Endothelial cell (in vitro differentiated cells): ENCODE measurements around the gene KLK12. TPM values are rescaled to one million over a fixed set of nuclear protein-coding genes. Genes with fewer than 3 reads are reported as not detected.

Source experiments
- DNase-seq: peaks from one replicate; pipeline ENCODE4 v3.0.0; 2021; ENCODE audit warnings: low spot score
- H3K27ac Mint-ChIP-seq: one replicate; pipeline ENCODE4 v1.8.0; 2021; ENCODE audit warnings: mixed read lengths, inconsistent platforms; ENCODE audit not compliant: unreplicated experiment
- H3K27me3 Mint-ChIP-seq: one replicate; pipeline ENCODE4 v1.8.0; 2021; ENCODE audit warnings: mild to moderate bottlenecking, moderate library complexity, mixed read lengths, inconsistent platforms; ENCODE audit not compliant: unreplicated experiment
- H3K36me3 Mint-ChIP-seq: one replicate; pipeline ENCODE4 v1.8.0; 2021; ENCODE audit warnings: mild to moderate bottlenecking, low read depth, mixed read lengths, inconsistent platforms; ENCODE audit not compliant: unreplicated experiment
- H3K4me1 Mint-ChIP-seq: one replicate; pipeline ENCODE4 v1.8.0; 2021; ENCODE audit warnings: mild to moderate bottlenecking, mixed read lengths, inconsistent platforms; ENCODE audit not compliant: unreplicated experiment
- H3K4me3 Mint-ChIP-seq: one replicate; pipeline ENCODE4 v1.8.0; 2021; ENCODE audit warnings: mild to moderate bottlenecking, mixed read lengths, inconsistent platforms; ENCODE audit not compliant: unreplicated experiment
- H3K9me3 Mint-ChIP-seq: one replicate; pipeline ENCODE4 v1.8.0; 2021; ENCODE audit warnings: mixed read lengths, inconsistent platforms; ENCODE audit not compliant: unreplicated experiment
- total RNA-seq: library from RNA; stranded (reverse); fragmentation: NEBNext Ultra II Directional; extraction: Animal tissue kit (Norgen Biotek cat#: 25700); gene quantifications from one replicate; pipeline ENCODE4 v1.2.1, GENCODE V29; 2021; ENCODE audit not compliant: unreplicated experiment
- TF ChIP-seq, protein P1 (sequence below): fragments of 200-600 bp; sonication (generic); IDR thresholded peaks from one replicate; pipeline ENCODE4 v1.5.0; 2021; ENCODE audit warnings: antibody characterized with exemption; ENCODE audit not compliant: unreplicated experiment

Gene KLK12
- total RNA-seq, 1 donor from 2014 or later, result not detected

DNA sequence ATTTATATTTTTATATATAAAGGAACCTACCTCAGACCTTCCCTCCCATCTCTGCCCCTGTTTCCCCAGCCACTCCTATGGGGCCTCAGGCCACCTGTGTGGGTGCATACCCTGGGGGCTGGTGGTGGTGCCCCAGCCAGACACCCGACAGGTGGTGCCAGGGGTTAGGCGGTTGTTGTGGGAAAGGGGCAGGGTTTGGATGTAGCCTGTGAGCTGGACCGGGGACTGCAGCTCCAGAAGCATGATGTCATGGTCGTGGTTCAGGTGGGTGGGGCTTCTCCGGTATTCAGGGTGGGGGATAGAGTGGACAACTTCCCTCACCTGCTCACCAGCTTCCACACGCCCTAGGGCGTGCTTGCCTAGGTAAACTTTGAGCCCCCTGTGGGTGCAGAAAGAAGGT is 24.9 kb upstream of the KLK12 start:
- H3K4me1 Mint-ChIP-seq, result no peaks in the 10 kb centered on the region
- TF ChIP-seq, protein P1, sequence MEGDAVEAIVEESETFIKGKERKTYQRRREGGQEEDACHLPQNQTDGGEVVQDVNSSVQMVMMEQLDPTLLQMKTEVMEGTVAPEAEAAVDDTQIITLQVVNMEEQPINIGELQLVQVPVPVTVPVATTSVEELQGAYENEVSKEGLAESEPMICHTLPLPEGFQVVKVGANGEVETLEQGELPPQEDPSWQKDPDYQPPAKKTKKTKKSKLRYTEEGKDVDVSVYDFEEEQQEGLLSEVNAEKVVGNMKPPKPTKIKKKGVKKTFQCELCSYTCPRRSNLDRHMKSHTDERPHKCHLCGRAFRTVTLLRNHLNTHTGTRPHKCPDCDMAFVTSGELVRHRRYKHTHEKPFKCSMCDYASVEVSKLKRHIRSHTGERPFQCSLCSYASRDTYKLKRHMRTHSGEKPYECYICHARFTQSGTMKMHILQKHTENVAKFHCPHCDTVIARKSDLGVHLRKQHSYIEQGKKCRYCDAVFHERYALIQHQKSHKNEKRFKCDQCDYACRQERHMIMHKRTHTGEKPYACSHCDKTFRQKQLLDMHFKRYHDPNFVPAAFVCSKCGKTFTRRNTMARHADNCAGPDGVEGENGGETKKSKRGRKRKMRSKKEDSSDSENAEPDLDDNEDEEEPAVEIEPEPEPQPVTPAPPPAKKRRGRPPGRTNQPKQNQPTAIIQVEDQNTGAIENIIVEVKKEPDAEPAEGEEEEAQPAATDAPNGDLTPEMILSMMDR, result no peak
- no peak overlapping the region for H3K4me3 Mint-ChIP-seq
- no peaks in the 10 kb centered on the region for H3K36me3 Mint-ChIP-seq
- no peak for DNase-seq
- peaks cover 8% of the 10 kb centered on the region for H3K27me3 Mint-ChIP-seq
- H3K9me3 Mint-ChIP-seq, result no peaks in the 10 kb centered on the region
- H3K27ac Mint-ChIP-seq, result no peak overlapping the region

DNA sequence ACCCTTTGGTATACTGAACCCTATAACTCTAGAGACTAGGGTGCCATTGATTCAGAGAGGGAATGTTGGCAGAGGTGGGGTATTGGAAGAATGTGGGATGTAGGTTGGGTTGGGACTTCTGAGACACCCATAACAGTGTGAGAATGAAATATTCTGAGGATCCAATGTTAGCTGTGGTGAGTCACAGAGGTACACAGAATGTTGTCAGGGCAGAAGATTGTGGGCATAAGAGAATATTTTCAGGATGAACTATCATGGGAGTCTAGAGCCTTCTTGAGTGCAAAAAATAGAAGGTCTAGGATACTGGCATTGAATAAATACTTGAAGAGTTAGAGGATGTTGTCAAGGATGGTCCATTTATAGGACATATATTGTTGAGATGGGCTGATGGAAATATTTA is 21.1 kb upstream of the KLK12 start:
- TF ChIP-seq, protein P1, result no peak
- no peaks in the 10 kb centered on the region for H3K36me3 Mint-ChIP-seq

GRCh38 chr19:51047031-51047335 is 12.2 kb upstream of the KLK12 start:
- TF ChIP-seq, protein P1, result no peak
- Mint-ChIP-seq H3K27me3 (peaks cover 6% of the 10 kb centered on the region), H3K27ac (peak overlapping the region; percentile 94), H3K9me3 (no peaks in the 10 kb centered on the region), H3K4me3 (no peak overlapping the region), H3K36me3 (no peaks in the 10 kb centered on the region), H3K4me1 (peaks cover 16% of the 10 kb centered on the region)
- no peak for DNase-seq

More for the DNA sequence above, 21.1 kb upstream of the KLK12 start:
- no peak for DNase-seq
- Mint-ChIP-seq H3K4me3 (no peak overlapping the region), H3K9me3 (no peaks in the 10 kb centered on the region), H3K27me3 (peaks cover 6% of the 10 kb centered on the region), H3K4me1 (no peaks in the 10 kb centered on the region), H3K27ac (no peak overlapping the region)

DNA sequence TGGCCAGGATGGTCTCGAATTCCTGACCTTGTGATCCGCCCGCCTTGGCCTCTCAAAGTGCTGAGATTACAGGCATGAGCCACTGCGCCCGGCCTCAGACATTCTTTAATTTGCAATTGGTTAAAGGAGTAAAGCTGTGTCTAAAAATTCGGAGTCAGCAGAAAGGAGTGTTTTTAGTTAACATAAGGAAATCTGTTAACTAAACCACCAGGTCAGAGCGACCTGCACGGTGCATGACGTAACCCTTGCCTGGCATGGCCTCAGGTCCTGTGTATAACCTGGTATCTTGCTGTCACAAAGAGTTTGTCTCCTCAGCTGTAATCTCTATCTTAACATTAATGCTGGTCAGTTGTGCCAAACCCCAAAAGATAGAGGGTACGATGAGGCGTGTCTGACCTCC is 9.5 kb upstream of the KLK12 start:
- Mint-ChIP-seq H3K27me3 (peaks cover 6% of the 10 kb centered on the region), H3K36me3 (no peaks in the 10 kb centered on the region), H3K4me3 (no peak overlapping the region), H3K27ac (no peak overlapping the region), H3K4me1 (peaks cover 16% of the 10 kb centered on the region), H3K9me3 (no peaks in the 10 kb centered on the region)
- TF ChIP-seq, protein P1, result no peak
- no peak for DNase-seq

DNA sequence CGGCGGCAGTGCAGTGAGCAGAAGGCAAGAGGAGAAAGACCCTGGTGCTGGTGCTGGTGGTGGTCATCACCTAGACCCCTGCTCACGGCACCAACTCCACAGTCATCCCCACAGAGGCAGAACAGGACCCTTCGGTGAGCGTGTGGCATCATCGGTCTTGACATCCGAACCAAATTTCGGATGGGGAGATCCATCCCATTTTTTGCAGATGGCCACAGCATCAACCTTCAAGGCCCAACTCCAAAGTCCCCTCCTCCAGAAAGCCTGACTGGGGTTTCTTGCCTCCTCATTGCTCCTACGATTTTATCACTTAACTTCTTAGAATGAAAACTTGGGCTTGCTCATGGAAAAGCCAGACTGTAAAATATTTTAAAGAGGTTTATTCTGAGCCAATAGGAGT is 8.7 kb upstream of the KLK12 start:
- TF ChIP-seq, protein P1, result no peak
- H3K4me3 Mint-ChIP-seq, result no peak overlapping the region
- no peak for DNase-seq
- H3K4me1 Mint-ChIP-seq, result peaks cover 16% of the 10 kb centered on the region
- H3K27ac Mint-ChIP-seq, result no peak overlapping the region
- peaks cover 6% of the 10 kb centered on the region for H3K27me3 Mint-ChIP-seq
- no peaks in the 10 kb centered on the region for H3K9me3 Mint-ChIP-seq
- H3K36me3 Mint-ChIP-seq, result no peaks in the 10 kb centered on the region
